K562 (cell line): ENCODE results near the gene SERGEF. TPM values are rescaled to one million over a fixed set of nuclear protein-coding genes. Genes with fewer than 3 reads are reported as not detected.

Experiments used
- ATAC-seq: fragments of 200-7000 bp; cut with Tn5 transposase; 3 replicates; pipeline ENCODE4 v1.9.1; 2020; ENCODE audit warnings: moderate library complexity
- BruUV-seq: library from RNA; stranded (reverse); fragments of 400-500 nt; replicated peaks from 2 replicates; lab custom pipeline; 2021; lab: Mats Ljungman, UMichigan
- CTCF ChIA-PET: fragments of 300-600 bp; formaldehyde crosslinking; extraction: SDS; loops from one replicate; lab custom pipeline; 2021; ENCODE audit warnings: low intra/inter-chr PET ratio; lab: Yijun Ruan, JAX
- POLR2A ChIA-PET: fragments of 300-600, 350-650 bp; sonication (Branson Sonifier 250); formaldehyde crosslinking; extraction: SDS; loops from one replicate; lab custom pipeline; 2021; ENCODE audit warnings: antibody characterized with exemption, inconsistent platforms; lab: Yijun Ruan, JAX
- DNase-seq, 4 experiments: peaks; one replicate each; pipeline versions ENCODE4 v3.0.0 to v3.0.0-alpha.2; 2011 to 2018; ENCODE audit warnings: low spot score in 3 of 4, mixed read lengths in 3 of 4; ENCODE audit errors: extremely low read depth in 1 of 4
- FAIRE-seq: peaks from 2 replicates; lab custom pipeline; 2011; peaks lifted over from hg19 to GRCh38; lab: Jason Lieb, UNC
- H2AFZ ChIP-seq: 2 replicates; pipeline ENCODE4 v1.6.0; 2011; ENCODE audit warnings: low read depth, low read length, control low read depth, inconsistent platforms
- H3K27ac ChIP-seq: fragments of 200-600 bp; 3 replicates; pipeline ENCODE4 v1.8.0; 2011; ENCODE audit warnings: low read depth, mild to moderate bottlenecking, control low read depth, inconsistent platforms, low read length, moderate library complexity, mixed read lengths; ENCODE audit errors: extremely low read depth
- H3K27me3 ChIP-seq, 2 experiments: fragments of 300-600 bp in 1 of 2; 2 replicates in 1 of 2; 3 replicates in 1 of 2; pipeline versions ENCODE4 v1.6.0 to v1.8.0; 2011; ENCODE audit warnings: inconsistent platforms in 2 of 2, low read length in 2 of 2, mild to moderate bottlenecking in 1 of 2, mixed read lengths in 1 of 2, moderate library complexity in 1 of 2; ENCODE audit not compliant: control insufficient read depth in 2 of 2, insufficient read depth in 2 of 2
- H3K36me3 ChIP-seq: fragments of 300-600 bp; 3 replicates; pipeline ENCODE4 v1.8.0; 2011; ENCODE audit warnings: mild to moderate bottlenecking, low read length, inconsistent platforms; ENCODE audit not compliant: control insufficient read depth, insufficient read depth
- H3K4me1 ChIP-seq, 2 experiments: fragments of 200-600 bp in 1 of 2; replicated peaks in 1 of 2; 2 replicates in 1 of 2; 3 replicates in 1 of 2; pipeline versions ENCODE4 v1.5.1 to v1.8.0; 2011; ENCODE audit warnings: inconsistent platforms in 2 of 2, low read length in 2 of 2, mild to moderate bottlenecking in 1 of 2, mixed read lengths in 1 of 2, moderate library complexity in 1 of 2; ENCODE audit not compliant: control insufficient read depth in 2 of 2, insufficient read depth in 2 of 2
- H3K4me2 ChIP-seq: 2 replicates; pipeline ENCODE4 v1.6.1; 2011; ENCODE audit warnings: low read length, control low read depth, inconsistent platforms, mixed read lengths; ENCODE audit not compliant: insufficient read depth
- H3K4me3 ChIP-seq: fragments of 200-600 bp; sonication (generic), shearing (Covaris generic); 2 replicates; pipeline ENCODE4 v1.5.1; 2016; ENCODE audit warnings: control low read depth, inconsistent platforms
- H3K79me2 ChIP-seq: fragments of 200-600 bp; 3 replicates; pipeline ENCODE4 v1.8.0; 2011; ENCODE audit warnings: low read length, inconsistent platforms; ENCODE audit not compliant: control insufficient read depth, insufficient read depth
- H3K9ac ChIP-seq, 2 experiments: 2 replicates each; pipeline versions ENCODE4 v1.6.0 to v1.6.1; 2011; ENCODE audit warnings: low read depth in 2 of 2, low read length in 2 of 2, control low read depth in 1 of 2, inconsistent platforms in 1 of 2, mild to moderate bottlenecking in 1 of 2, mixed read lengths in 1 of 2; ENCODE audit not compliant: insufficient read depth in 1 of 2
- H3K9me1 ChIP-seq: one replicate; pipeline ENCODE4 v1.6.0; 2011; ENCODE audit warnings: inconsistent platforms, mild to moderate bottlenecking, low read length, moderate library complexity; ENCODE audit not compliant: control insufficient read depth, insufficient read depth
- H3K9me3 ChIP-seq: replicated peaks from 2 replicates; pipeline ENCODE4 v1.5.1; 2011; ENCODE audit warnings: low read depth, low read length, inconsistent platforms; ENCODE audit not compliant: control insufficient read depth, insufficient read depth
- H4K20me1 ChIP-seq: replicated peaks from 2 replicates; pipeline ENCODE4 v1.6.1; 2011; ENCODE audit warnings: low read length, inconsistent platforms, mixed read lengths; ENCODE audit not compliant: control insufficient read depth, insufficient read depth
- BCOR ChIP-seq: fragments of 450-650 bp; IDR thresholded peaks from 2 replicates; pipeline ENCODE4 v1.6.1; 2016
- CTCF ChIP-seq, 3 experiments: IDR thresholded peaks in 2 of 3; conservative IDR thresholded peaks in 1 of 3; 2 replicates each; pipeline ENCODE4 v1.5.1; 2011 to 2012; ENCODE audit warnings: low read length in 3 of 3, mild to moderate bottlenecking in 3 of 3, control low read depth in 2 of 3, improper control_type of control experiment in 1 of 3, inconsistent platforms in 1 of 3, low read depth in 1 of 3, mixed read lengths in 1 of 3, moderate library complexity in 1 of 3; ENCODE audit not compliant: insufficient read depth in 2 of 3
- ESRRA ChIP-seq: fragments of 450-650 bp; IDR thresholded peaks from 2 replicates; pipeline ENCODE4 v1.6.1; 2014; ENCODE audit warnings: low read depth, mild to moderate bottlenecking, moderate library complexity, borderline replicate concordance
- FOXA1 ChIP-seq: fragments of 450-650 bp; IDR thresholded peaks from 2 replicates; pipeline ENCODE4 v1.6.1; 2016; ENCODE audit warnings: mild to moderate bottlenecking, borderline replicate concordance
- HDAC6 ChIP-seq: IDR thresholded peaks from 2 replicates; pipeline ENCODE4 v1.6.1; 2012; ENCODE audit warnings: low read depth, mild to moderate bottlenecking, control low read depth, inconsistent platforms, low read length, moderate library complexity
- IRF9 ChIP-seq: fragments of 450-650 bp; IDR thresholded peaks from 2 replicates; pipeline ENCODE4 v1.6.1; 2016; ENCODE audit warnings: missing biosample characterization, missing genetic modification characterization
- KDM1A ChIP-seq, 2 experiments: fragments of 450-650 bp; IDR thresholded peaks; 2 replicates each; pipeline ENCODE4 v1.6.1; 2016; ENCODE audit warnings: mild to moderate bottlenecking in 2 of 2
- RBM25 ChIP-seq: fragments of 200-400 bp; formaldehyde crosslinking; IDR thresholded peaks from 2 replicates; pipeline ENCODE4 v1.6.1; 2018; ENCODE audit warnings: low read length, low read depth, moderate library complexity; ENCODE audit not compliant: severe bottlenecking
- RUNX1 ChIP-seq: sonication (generic); IDR thresholded peaks from 2 replicates; pipeline ENCODE4 v1.6.1; 2016; ENCODE audit warnings: antibody characterized with exemption, low read depth
- YBX1 ChIP-seq: fragments of 450-650 bp; IDR thresholded peaks from 2 replicates; pipeline ENCODE4 v1.7.1; 2016; ENCODE audit warnings: mild to moderate bottlenecking
- ZNF212 ChIP-seq: fragments of 450-650 bp; formaldehyde crosslinking; IDR thresholded peaks from 2 replicates; pipeline ENCODE4 v1.4.0; 2020; ENCODE audit warnings: mild to moderate bottlenecking
- ZNF583 ChIP-seq: fragments of 250-450 bp; sonication (Bioruptor Pico); IDR thresholded peaks from 2 replicates; pipeline ENCODE4 v1.4.0; 2020
- ZNF584 ChIP-seq: fragments of 200-800 bp; sonication (Bioruptor generic); IDR thresholded peaks from 2 replicates; pipeline ENCODE4 v1.6.1; 2016; ENCODE audit warnings: low read depth, mild to moderate bottlenecking, missing genetic modification characterization, missing compliant biosample characterization
- ZNF655 ChIP-seq: fragments of 250-450 bp; sonication (Bioruptor Pico); IDR thresholded peaks from 2 replicates; pipeline ENCODE4 v1.5.0; 2021
- ZNF79 ChIP-seq: fragments of 250-450 bp; sonication (Bioruptor Pico); IDR thresholded peaks from 2 replicates; pipeline ENCODE4 v1.4.0; 2020; ENCODE audit warnings: low read depth, mild to moderate bottlenecking, moderate library complexity
- in situ Hi-C: fragments of 300-500 bp; cut with MboI; formaldehyde crosslinking; loops from 4 replicates; pipeline ENCODE4 v1.15.0; 2018; ENCODE audit warnings: inconsistent platforms, mixed read lengths
- intact Hi-C: fragments of 100-400 bp; cut with micrococcal nuclease; formaldehyde crosslinking; loops from 2 replicates; pipeline ENCODE4 v1.14.2; 2022
- polyA plus RNA-seq, 8 experiments: library from polyadenylated mRNA; depleted of rRNA in 4 of 8; stranded (reverse) in 5 of 8; unstranded in 3 of 8; fragments of >200 nt; fragmentation: Nextera tagmentation in 2 of 8; fragmentation: Illumina TruSeq in 1 of 8; extraction: Ambion mirVana in 2 of 8; extraction: Trizol in 1 of 8; gene quantifications; 2 replicates each; pipeline versions ENCODE4 v1.2.1 to v1.2.3, GENCODE V29; 2011 to 2014; ENCODE audit warnings: inconsistent platforms in 1 of 8, missing spikeins in 1 of 8
- total RNA-seq, 7 experiments: library from RNA; depleted of rRNA in 6 of 7; stranded (reverse); fragments of >200 nt in 6 of 7; fragmentation: Illumina TruSeq in 2 of 7; extraction: Trizol in 2 of 7; gene quantifications; 2 replicates each; pipeline versions ENCODE4 v1.2.1 to v1.2.3, GENCODE V29; 2011 to 2021; ENCODE audit warnings: low replicate concordance in 1 of 7

The SERGEF gene
- total and polyA plus RNA-seq, 9 of the 15 experiments (the other 6 are each of a cell fraction or from before 2014, with no cell fraction given), result 10.2 to 28.0 (median 19.9) TPM

- Histone ChIP-seq H3K4me2 (no peak overlapping the region), H2AFZ (no peak overlapping the region), H4K20me1 (no peaks in the 10 kb centered on the region), H3K36me3 (peaks cover 5% of the 10 kb centered on the region), H3K4me1 (peaks cover 13 to 28% of the 10 kb centered on the region in 2 experiments; a peak in 4 of 5 replicates), H3K9me1 (no peaks in the 10 kb centered on the region), H3K9me3 (no peaks in the 10 kb centered on the region), H3K27me3 (peaks cover 0 to 7% of the 10 kb centered on the region in 2 experiments; a peak in 2 of 5 replicates), H3K9ac (no peak overlapping the region), H3K27ac (no peak overlapping the region), H3K79me2 (peaks cover 20% of the 10 kb centered on the region; the same call in 2 of the 3 replicates)
- ChIA-PET CTCF (no interaction called here), POLR2A (interaction anchor here (0.6 kb wide), 1 partner anchor 246 kb away, joined by 3 read pairs; no protein-coding TSS in a partner anchor)
- intact Hi-C loops (loop anchor here (5.0 kb wide), 1 partner anchor 97 kb away; the partner anchor contains the start of gene SAAL1), in situ Hi-C loops (no loop called here)
- FAIRE-seq (no peak), DNase-seq (peak in 1 of 4 experiments; percentile 6), ATAC-seq (no peak)
- BruUV-seq, result no TSS peak
- TF ChIP-seq HDAC6 (no peak), FOXA1 (no peak), BCOR (peak; percentile 52; the same call in 1 of the 2 replicates), CTCF (IDR thresholded peaks at IDR 0.05 in 2 of 3, conservative IDR thresholded peaks at IDR 0.05 in 1 of 3; ENCODE audit: insufficient read depth in 2 of 3, low read depth in 1 of 3, low read length in 3 of 3) (0 out of 6 replicates have a peak, but pooled peaks of 1 of the 3 experiments have one; percentile 4), ZNF212 (CRISPR knock-in tag) (no peak), RUNX1 (no peak), ZNF79 (no peak), ZNF584 (no peak), ZNF655 (no peak), IRF9 (no peak), ZNF583 (CRISPR knock-in tag) (no peak), KDM1A (IDR thresholded peaks at IDR 0.05) (peak in 1 of 2 experiments; percentile 38; a peak in 1 of 4 replicates), RBM25 (peak; percentile 92), YBX1 (no peak), ESRRA (peak; percentile 89)
- TF ChIP-seq, all 486 proteins: peak for 5
- H3K4me3 ChIP-seq, result no peak overlapping the region
Observed at GRCh38 chr11:18010121-18010670, 2.7 kb downstream of the SERGEF start.
